ENCODE data around the gene S100A7. TPM values are rescaled to one million over a fixed set of nuclear protein-coding genes. Genes with fewer than 3 reads are reported as not detected.
"Not testable (repeated sequence)": the region's sequence is repeated elsewhere in the genome, so short reads cannot be mapped to it uniquely, and the experiment has no call there.

Gene S100A7
- total and polyA plus RNA-seq, 12 donors, result not detected

DNA sequence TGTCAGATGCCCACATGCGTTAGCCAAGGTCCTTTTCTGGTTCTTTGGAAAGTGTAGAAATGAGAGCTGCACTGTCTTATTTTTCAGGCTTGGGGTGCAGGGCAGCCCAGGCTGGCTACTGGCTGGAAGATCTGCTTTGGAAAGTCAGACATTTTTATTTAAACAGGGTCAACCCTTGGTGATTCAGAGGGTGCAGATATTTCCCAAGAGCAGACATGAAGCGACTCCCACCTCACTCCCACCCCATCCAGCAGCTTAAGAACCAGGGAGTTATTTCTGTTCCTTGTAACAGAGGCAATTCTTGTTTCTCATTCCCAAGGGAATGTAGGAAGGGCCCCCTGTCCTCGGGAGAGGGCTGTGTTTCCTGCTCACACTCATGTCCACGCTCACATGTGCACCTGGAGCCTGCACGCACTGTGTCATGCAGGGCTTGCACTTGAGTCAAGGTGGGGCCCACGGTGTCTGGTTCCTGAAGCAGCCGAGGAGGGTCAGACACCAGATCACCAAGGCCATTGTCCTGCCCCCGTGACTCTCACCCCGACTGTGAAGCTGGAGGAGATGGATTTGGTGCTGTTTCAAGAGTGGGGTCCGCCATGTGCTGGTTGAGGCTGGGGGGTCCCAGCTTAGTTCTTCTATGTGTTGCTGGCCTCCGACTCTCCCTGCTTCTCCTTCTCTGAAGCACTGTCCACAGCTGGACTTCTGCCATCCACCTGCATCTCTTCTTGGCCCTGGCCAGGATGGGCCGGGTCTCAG is 43.1 kb downstream of the S100A7 start:
- DNase-seq, result no peak
- Histone ChIP-seq H3K27ac (no peak overlapping the region), H3K36me3 (replicated peaks in 1 of 2) (no peaks in the 10 kb centered on the region), H3K4me3 (no peak overlapping the region), H3K9me3 (replicated peaks in 1 of 3) (no peaks in the 10 kb centered on the region), H3K4me1 (replicated peaks in 1 of 2) (no peaks in the 10 kb centered on the region), H3K27me3 (no peaks in the 10 kb centered on the region)
- WGBS, 4 donors, result 72 to 79% (median 76%) methylated on average over 11 to 12 of the region's 12 CpGs
- intact Hi-C loops (cut with DNase I), result no loop called here
- no peak for TF ChIP-seq POLR2A (IDR thresholded peaks at IDR 0.05)
- no peak for TF ChIP-seq CTCF (IDR thresholded peaks at IDR 0.05)

DNA sequence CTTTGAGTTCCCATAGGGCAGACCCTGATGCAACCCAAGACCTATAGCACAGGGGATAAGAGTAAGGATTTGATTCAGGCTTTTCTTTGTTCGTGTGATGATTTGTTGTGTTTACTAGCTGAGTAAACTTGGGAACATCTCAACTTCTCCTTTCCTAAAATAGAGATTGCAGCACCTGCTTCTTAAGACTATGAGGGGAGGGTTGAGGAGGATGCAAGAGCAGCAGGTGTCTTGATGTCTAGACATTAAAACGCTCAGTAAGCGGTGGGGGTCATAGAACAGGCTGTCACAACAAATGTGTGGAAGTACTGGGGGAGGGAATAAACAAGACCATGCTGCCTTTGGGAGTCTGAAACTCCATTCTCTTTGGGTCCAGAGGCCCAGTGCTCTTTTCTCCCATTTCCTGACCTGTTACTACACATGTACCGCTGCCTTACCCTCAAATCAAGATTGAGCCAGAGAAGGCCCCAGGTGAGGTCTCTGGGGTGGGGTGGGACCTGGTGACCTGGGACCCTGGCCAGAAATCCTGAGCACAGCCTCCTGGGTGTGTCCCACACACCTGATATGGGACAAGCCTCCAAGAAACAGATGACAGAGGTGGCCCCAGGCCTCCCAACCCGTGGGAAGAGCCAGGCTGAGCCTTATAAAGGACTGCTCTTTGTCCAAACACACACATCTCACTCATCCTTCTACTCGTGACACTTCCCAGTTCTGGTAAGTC is 44.4 kb downstream of the S100A7 start, which contains the start of gene S100A7A:
TSS of gene S100A7A (plus strand) at position 671 of the 721 bp plus-strand sequence. CDS start 1,563 bp downstream, outside the sequence.
- no peaks in the 10 kb centered on the region for H3K9me3 ChIP-seq (replicated peaks in 1 of 3)
- H3K27me3 ChIP-seq, result no peaks in the 10 kb centered on the region
- H3K4me3 ChIP-seq, result no peak within 1 kb of the TSS
- DNase-seq, result no peak
- intact Hi-C loops (cut with DNase I), result no loop called here
- 68 to 81% (median 73%) methylated on average over 6 of the region's 6 CpGs for WGBS, 4 donors
- no peaks in the 10 kb centered on the region for H3K36me3 ChIP-seq (replicated peaks in 1 of 2)
- no peaks in the 10 kb centered on the region for H3K4me1 ChIP-seq (replicated peaks in 1 of 2)
- TF ChIP-seq CTCF (IDR thresholded peaks at IDR 0.05), result no peak
- no peak for TF ChIP-seq POLR2A (IDR thresholded peaks at IDR 0.05)
- H3K27ac ChIP-seq, result no peak within 1 kb of the TSS

DNA sequence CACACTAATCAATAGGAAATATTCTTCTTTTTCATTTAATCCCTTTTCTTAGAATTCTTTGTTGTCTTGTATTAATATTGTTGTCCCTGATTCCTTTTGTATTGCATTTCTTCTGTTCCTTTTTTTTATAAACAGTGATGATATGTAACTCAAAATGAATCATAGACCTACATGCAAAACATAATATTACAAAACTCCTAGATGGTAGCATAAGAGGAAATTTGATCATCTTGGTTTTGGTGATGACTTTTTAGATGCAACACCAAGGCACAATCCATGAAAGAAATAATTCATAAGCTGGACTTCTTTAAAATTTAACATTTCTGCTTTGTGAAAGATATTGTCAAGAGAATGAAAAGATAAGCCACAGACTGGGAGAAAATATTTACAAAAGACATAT is 46.5 kb downstream of the S100A7 start:
- DNase-seq; intact Hi-C loops (cut with DNase I); H3K27ac ChIP-seq; H3K27me3 ChIP-seq; H3K9me3 ChIP-seq (replicated peaks in 1 of 3); H3K36me3 ChIP-seq (replicated peaks in 1 of 2); H3K4me1 ChIP-seq (replicated peaks in 1 of 2); H3K4me3 ChIP-seq: not testable (repeated sequence)

Other genes starting within 250 kb of the S100A7 start
- not detected for gene PRR9, start 243.1 kb downstream of the S100A7 start, total RNA-seq
- gene PRR9, start 243.1 kb downstream of the S100A7 start, polyA plus RNA-seq, result not detected
- not detected for gene LORICRIN, start 201.0 kb downstream of the S100A7 start, total RNA-seq
- gene LORICRIN, start 201.0 kb downstream of the S100A7 start, polyA plus RNA-seq, result not detected
- not detected for gene PGLYRP3, start 147.7 kb downstream of the S100A7 start, total RNA-seq
- not detected for gene PGLYRP3, start 147.7 kb downstream of the S100A7 start, polyA plus RNA-seq
- gene PGLYRP4, start 111.8 kb downstream of the S100A7 start, total RNA-seq, result not detected
- not detected for gene PGLYRP4, start 111.8 kb downstream of the S100A7 start, polyA plus RNA-seq
- gene S100A9, start 102.8 kb downstream of the S100A7 start, total RNA-seq, result 100 to 1,000 TPM in 6 of 9 donors, 10 to 100 TPM in 3; 30.6 to 544 (median 165) TPM
- gene S100A9, start 102.8 kb downstream of the S100A7 start, polyA plus RNA-seq, result 100 to 1,000 TPM in 2 of 3 donors, 10 to 100 TPM in 1; 73.9 to 228 (median 151) TPM
- 1 to 10 TPM in 6 of 9 donors, not detected in 3; 1.1 to 4.6 (median 1.6) TPM for gene S100A12, start 85.0 kb downstream of the S100A7 start, total RNA-seq
- gene S100A12, start 85.0 kb downstream of the S100A7 start, polyA plus RNA-seq, result 1 to 10 TPM; 4.7 to 9.1 (median 5.9) TPM
- gene S100A8, start 69.6 kb downstream of the S100A7 start, total RNA-seq, result 100 to 1,000 TPM in 2 of 9 donors, 10 to 100 TPM in 6, 1 to 10 TPM in 1; 3.4 to 257 (median 55.0) TPM
- 100 to 1,000 TPM in 2 of 3 donors, 10 to 100 TPM in 1; 27.6 to 231 (median 164) TPM for gene S100A8, start 69.6 kb downstream of the S100A7 start, polyA plus RNA-seq
- not detected for gene S100A7A, start 44.1 kb downstream of the S100A7 start, total RNA-seq
- not detected for gene S100A7A, start 44.1 kb downstream of the S100A7 start, polyA plus RNA-seq
- gene S100A6, start 75.3 kb upstream of the S100A7 start, total RNA-seq, result 100 to 1,000 TPM in 8 of 9 donors, 10 to 100 TPM in 1; 39.4 to 609 (median 369) TPM
- gene S100A6, start 75.3 kb upstream of the S100A7 start, polyA plus RNA-seq, result 1,000 to 10,000 TPM in 2 of 3 donors, 100 to 1,000 TPM in 1; 121 to 4,129 (median 3,763) TPM
- under 1 TPM in 1 of 9 donors, not detected in 8; 0.17 TPM for gene S100A5, start 80.3 kb upstream of the S100A7 start, total RNA-seq
- not detected for gene S100A5, start 80.3 kb upstream of the S100A7 start, polyA plus RNA-seq
- gene S100A4, start 85.2 kb upstream of the S100A7 start, total RNA-seq, result 100 to 1,000 TPM in 4 of 9 donors, 10 to 100 TPM in 4, 1 to 10 TPM in 1; 7.9 to 291 (median 88.0) TPM
- 100 to 1,000 TPM in 2 of 3 donors, 10 to 100 TPM in 1; 26.7 to 742 (median 455) TPM for gene S100A4, start 85.2 kb upstream of the S100A7 start, polyA plus RNA-seq
- gene S100A3, start 88.6 kb upstream of the S100A7 start, total RNA-seq, result 1 to 10 TPM in 2 of 9 donors, under 1 TPM in 3, not detected in 4; 0.28 to 2.9 (median 0.54) TPM
- gene S100A3, start 88.6 kb upstream of the S100A7 start, polyA plus RNA-seq, result 1 to 10 TPM in 2 of 3 donors, not detected in 1; 1.9 to 3.8 TPM
- 10 to 100 TPM in 1 of 9 donors, 1 to 10 TPM in 5, under 1 TPM in 2, not detected in 1; 0.31 to 44.1 (median 1.2) TPM for gene S100A2, start 105.2 kb upstream of the S100A7 start, total RNA-seq
- gene S100A2, start 105.2 kb upstream of the S100A7 start, polyA plus RNA-seq, result 1 to 10 TPM in 2 of 3 donors, under 1 TPM in 1; 0.48 to 4.2 (median 3.8) TPM
- gene S100A16, start 152.5 kb upstream of the S100A7 start, total RNA-seq, result 100 to 1,000 TPM in 2 of 9 donors, 10 to 100 TPM in 7; 26.2 to 126 (median 71.3) TPM
- 100 to 1,000 TPM in 1 of 3 donors, 10 to 100 TPM in 2; 61.5 to 128 (median 95.3) TPM for gene S100A16, start 152.5 kb upstream of the S100A7 start, polyA plus RNA-seq
- gene S100A14, start 155.7 kb upstream of the S100A7 start, total RNA-seq, result under 1 TPM in 3 of 9 donors, not detected in 6; 0.32 to 0.90 (median 0.53) TPM
- 1 to 10 TPM in 1 of 3 donors, under 1 TPM in 1, not detected in 1; 0.88 to 2.2 TPM for gene S100A14, start 155.7 kb upstream of the S100A7 start, polyA plus RNA-seq
- gene S100A13, start 166.9 kb upstream of the S100A7 start, total RNA-seq, result 100 to 1,000 TPM in 7 of 9 donors, 10 to 100 TPM in 2; 57.6 to 289 (median 126) TPM
- 100 to 1,000 TPM; 185 to 266 (median 235) TPM for gene S100A13, start 166.9 kb upstream of the S100A7 start, polyA plus RNA-seq
- 1 to 10 TPM in 3 of 9 donors, under 1 TPM in 2, not detected in 4; 0.55 to 3.8 (median 1.8) TPM for gene S100A1, start 167.8 kb upstream of the S100A7 start, total RNA-seq
- 10 to 100 TPM in 2 of 3 donors, 1 to 10 TPM in 1; 1.1 to 12.3 (median 10.9) TPM for gene S100A1, start 167.8 kb upstream of the S100A7 start, polyA plus RNA-seq
- gene CHTOP, start 173.4 kb upstream of the S100A7 start, total RNA-seq, result 10 to 100 TPM; 35.5 to 74.9 (median 55.7) TPM
- gene CHTOP, start 173.4 kb upstream of the S100A7 start, polyA plus RNA-seq, result 10 to 100 TPM; 59.1 to 83.3 (median 71.2) TPM
- 100 to 1,000 TPM in 3 of 9 donors, 10 to 100 TPM in 6; 48.3 to 176 (median 79.4) TPM for gene SNAPIN, start 198.1 kb upstream of the S100A7 start, total RNA-seq
- gene SNAPIN, start 198.1 kb upstream of the S100A7 start, polyA plus RNA-seq, result 10 to 100 TPM; 37.7 to 50.8 (median 40.6) TPM
- gene ILF2, start 210.3 kb upstream of the S100A7 start, total RNA-seq, result 100 to 1,000 TPM in 6 of 9 donors, 10 to 100 TPM in 3; 77.7 to 249 (median 107) TPM
- 100 to 1,000 TPM in 1 of 3 donors, 10 to 100 TPM in 2; 42.2 to 397 (median 45.6) TPM for gene ILF2, start 210.3 kb upstream of the S100A7 start, polyA plus RNA-seq
- 10 to 100 TPM in 8 of 9 donors, 1 to 10 TPM in 1; 7.9 to 29.3 (median 19.3) TPM for gene NPR1, start 218.0 kb upstream of the S100A7 start, total RNA-seq
- gene NPR1, start 218.0 kb upstream of the S100A7 start, polyA plus RNA-seq, result 10 to 100 TPM; 10.4 to 47.9 (median 39.4) TPM